GM12878 (cell line): ENCODE results near the gene HAPLN2.

ENCODE experiments used
- ATF3 ChIP-seq: IDR thresholded peaks from 2 replicates; pipeline ENCODE4 v1.6.1; 2011; ENCODE audit warnings: low read depth, mild to moderate bottlenecking, low read length, moderate library complexity, borderline replicate concordance; ENCODE audit errors: extremely low read depth
- BACH1 ChIP-seq: fragments of 450-650 bp; IDR thresholded peaks from 2 replicates; pipeline ENCODE4 v1.6.1; 2017; ENCODE audit warnings: mild to moderate bottlenecking, borderline replicate concordance
- EP300 ChIP-seq, 2 experiments: fragments of 150-350 bp in 1 of 2; IDR thresholded peaks; 2 replicates each; pipeline ENCODE4 v1.6.1; 2011 to 2012; ENCODE audit warnings: low read depth in 2 of 2, low read length in 2 of 2, borderline replicate concordance in 1 of 2, improper control_type of control experiment in 1 of 2, inconsistent platforms in 1 of 2; ENCODE audit not compliant: control insufficient read depth in 1 of 2
- FOS ChIP-seq: IDR thresholded peaks from 3 replicates; pipeline ENCODE4 v1.6.1; 2011; ENCODE audit warnings: borderline replicate concordance; ENCODE audit not compliant: insufficient read length; ENCODE audit errors: extremely low read depth
- IRF3 ChIP-seq: fragments of 450-650 bp; IDR thresholded peaks from 2 replicates; pipeline ENCODE4 v1.6.1; 2014; ENCODE audit warnings: mild to moderate bottlenecking
- MTA2 ChIP-seq: fragments of 450-650 bp; IDR thresholded peaks from 2 replicates; pipeline ENCODE4 v1.6.1; 2016; ENCODE audit warnings: low read depth, mild to moderate bottlenecking, moderate library complexity
- MXI1 ChIP-seq: fragments of 150-350 bp; IDR thresholded peaks from 2 replicates; pipeline ENCODE4 v1.6.1; 2011; ENCODE audit warnings: low read depth, mild to moderate bottlenecking, inconsistent platforms, low read length, improper control_type of control experiment
- MYC ChIP-seq: IDR thresholded peaks from 2 replicates; pipeline ENCODE4 v1.6.1; 2011; ENCODE audit warnings: mild to moderate bottlenecking, low read length, moderate library complexity, inconsistent platforms; ENCODE audit not compliant: insufficient read depth, insufficient replicate concordance, insufficient read length, severe bottlenecking
- NR2C1 ChIP-seq: fragments of 450-650 bp; IDR thresholded peaks from 2 replicates; pipeline ENCODE4 v1.6.1; 2017; ENCODE audit warnings: antibody characterized with exemption, mild to moderate bottlenecking, moderate library complexity
- POLR2A ChIP-seq: IDR thresholded peaks from 2 replicates; pipeline ENCODE4 v1.6.1; 2011; ENCODE audit warnings: low read depth, mild to moderate bottlenecking, low read length
- POLR2AphosphoS5 ChIP-seq: IDR thresholded peaks from 2 replicates; pipeline ENCODE4 v1.6.1; 2011; ENCODE audit warnings: mild to moderate bottlenecking, low read length, inconsistent platforms
- TARDBP ChIP-seq: IDR thresholded peaks from 2 replicates; pipeline ENCODE4 v1.6.1; 2016; ENCODE audit warnings: borderline replicate concordance
- ZNF274 ChIP-seq: IDR thresholded peaks from one replicate; pipeline ENCODE4 v1.8.0; 2011; ENCODE audit not compliant: insufficient read length, insufficient read depth

GRCh38 chr1:156652131-156652991 lies 33.1 kb downstream of the HAPLN2 start:
- no peak for TF ChIP-seq MTA2
- TF ChIP-seq POLR2AphosphoS5: no peak
- no peak for TF ChIP-seq BACH1
- no peak for TF ChIP-seq ATF3
- TF ChIP-seq ZNF274: no peak
- no peak for TF ChIP-seq POLR2A
- TF ChIP-seq TARDBP: no peak
- TF ChIP-seq MYC: no peak
- TF ChIP-seq MXI1: no peak
- TF ChIP-seq NR2C1: no peak
- no peak for TF ChIP-seq FOS
- TF ChIP-seq EP300 (IDR thresholded peaks at IDR 0.05; ENCODE audit: borderline replicate concordance in 1 of 2, control insufficient read depth in 1 of 2, low read depth in 2 of 2, low read length in 2 of 2): no peak
- TF ChIP-seq IRF3: no peak
